ENCODE measurements around the gene TSHR.

GRCh38 chr14:81123811-81124210 lies 168.4 kb downstream of the TSHR start:
- TF ChIP-seq CTCF (IDR thresholded peaks at IDR 0.05) (no peak), POLR2A (IDR thresholded peaks at IDR 0.05) (no peak)

Measured in Peyer's patch (tissue), 4 donors.